Osteoblast (primary cell): ENCODE measurements around the gene ADAMTS2. TPM values are rescaled to one million over a fixed set of nuclear protein-coding genes. Genes with fewer than 3 reads are reported as not detected.

Experiments used
- DNase-seq: peaks from one replicate; pipeline ENCODE4 v3.0.0; 2011; ENCODE audit warnings: low spot score, mixed read lengths; ENCODE audit not compliant: insufficient read length; ENCODE audit errors: missing footprints
- H2AFZ ChIP-seq: 2 replicates; pipeline ENCODE4 v1.6.0; 2011; ENCODE audit warnings: mild to moderate bottlenecking, low read length
- H3K27ac ChIP-seq: 2 replicates; pipeline ENCODE4 v1.5.1; 2011; ENCODE audit warnings: mild to moderate bottlenecking, low read depth, low read length, moderate library complexity
- H3K27me3 ChIP-seq: 2 replicates; pipeline ENCODE4 v1.6.0; 2012; ENCODE audit warnings: mild to moderate bottlenecking, control low read depth, inconsistent platforms, low read length, moderate library complexity; ENCODE audit not compliant: insufficient read depth
- H3K36me3 ChIP-seq: 2 replicates; pipeline ENCODE4 v1.5.1; 2011; ENCODE audit warnings: mild to moderate bottlenecking, low read length, control low read depth, moderate library complexity; ENCODE audit not compliant: insufficient read depth
- H3K4me1 ChIP-seq: 2 replicates; pipeline ENCODE4 v1.5.1; 2011; ENCODE audit warnings: mild to moderate bottlenecking, low read length, control low read depth, moderate library complexity; ENCODE audit not compliant: insufficient read depth
- H3K4me2 ChIP-seq: 2 replicates; pipeline ENCODE4 v1.6.0; 2011; ENCODE audit warnings: mild to moderate bottlenecking, low read length; ENCODE audit not compliant: insufficient read depth
- H3K4me3 ChIP-seq: fragments of 200-600 bp; sonication (generic); 3 replicates; pipeline ENCODE4 v1.5.1; 2012; ENCODE audit warnings: mild to moderate bottlenecking, low read length, inconsistent platforms; ENCODE audit not compliant: insufficient read depth
- H3K79me2 ChIP-seq: 2 replicates; pipeline ENCODE4 v1.6.0; 2012; ENCODE audit warnings: mild to moderate bottlenecking, low read length, control low read depth, inconsistent platforms; ENCODE audit not compliant: insufficient read depth
- H3K9me3 ChIP-seq: 2 replicates; pipeline ENCODE4 v1.5.1; 2011; ENCODE audit warnings: low read depth, low read length, control low read depth
- H4K20me1 ChIP-seq: 2 replicates; pipeline ENCODE4 v1.6.0; 2012; ENCODE audit warnings: mild to moderate bottlenecking, low read length, control low read depth; ENCODE audit not compliant: insufficient read depth
- total RNA-seq: library from RNA; depleted of rRNA; stranded (reverse); fragments of >200 nt; gene quantifications from 2 replicates; pipeline ENCODE4 v1.2.3, GENCODE V29; 2012
- TF ChIP-seq, protein P1 (sequence below): IDR thresholded peaks from 2 replicates; pipeline ENCODE4 v1.5.1; 2011; ENCODE audit warnings: mild to moderate bottlenecking, low read depth, low read length, moderate library complexity; ENCODE audit errors: extremely low read depth

Gene ADAMTS2
- total RNA-seq, 1 donor = 144 TPM

DNA sequence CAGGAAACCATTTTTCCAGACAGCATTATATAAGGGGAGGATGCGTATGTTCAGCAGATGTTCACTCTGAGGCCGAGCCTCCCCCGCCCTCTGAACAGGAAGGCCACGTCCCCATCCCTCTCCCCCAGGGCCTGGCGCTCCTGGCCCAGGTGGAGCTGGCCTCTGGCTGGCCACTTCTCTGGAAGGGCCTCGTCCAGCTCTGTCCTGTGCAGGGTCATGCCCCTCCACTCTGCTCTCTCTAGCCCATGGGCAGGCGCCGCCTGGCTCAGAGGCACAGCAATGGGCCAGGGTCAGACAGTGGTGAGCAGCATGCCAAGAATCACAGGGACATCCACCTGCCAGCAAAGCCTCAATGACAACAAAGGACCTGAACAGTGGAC, 34.2 kb downstream of the ADAMTS2 start:
- Histone ChIP-seq H3K4me2 (no peak overlapping the region), H3K27ac (peak overlapping the region; percentile 53), H3K27me3 (no peaks in the 10 kb centered on the region), H3K4me1 (peaks cover 33% of the 10 kb centered on the region), H3K36me3 (peaks cover 5% of the 10 kb centered on the region), H3K4me3 (no peak overlapping the region), H3K79me2 (peaks cover 91% of the 10 kb centered on the region), H4K20me1 (peaks cover 5% of the 10 kb centered on the region), H3K9me3 (no peaks in the 10 kb centered on the region), H2AFZ (no peak overlapping the region)
- DNase-seq = peak; percentile 34
- TF ChIP-seq, protein P1, sequence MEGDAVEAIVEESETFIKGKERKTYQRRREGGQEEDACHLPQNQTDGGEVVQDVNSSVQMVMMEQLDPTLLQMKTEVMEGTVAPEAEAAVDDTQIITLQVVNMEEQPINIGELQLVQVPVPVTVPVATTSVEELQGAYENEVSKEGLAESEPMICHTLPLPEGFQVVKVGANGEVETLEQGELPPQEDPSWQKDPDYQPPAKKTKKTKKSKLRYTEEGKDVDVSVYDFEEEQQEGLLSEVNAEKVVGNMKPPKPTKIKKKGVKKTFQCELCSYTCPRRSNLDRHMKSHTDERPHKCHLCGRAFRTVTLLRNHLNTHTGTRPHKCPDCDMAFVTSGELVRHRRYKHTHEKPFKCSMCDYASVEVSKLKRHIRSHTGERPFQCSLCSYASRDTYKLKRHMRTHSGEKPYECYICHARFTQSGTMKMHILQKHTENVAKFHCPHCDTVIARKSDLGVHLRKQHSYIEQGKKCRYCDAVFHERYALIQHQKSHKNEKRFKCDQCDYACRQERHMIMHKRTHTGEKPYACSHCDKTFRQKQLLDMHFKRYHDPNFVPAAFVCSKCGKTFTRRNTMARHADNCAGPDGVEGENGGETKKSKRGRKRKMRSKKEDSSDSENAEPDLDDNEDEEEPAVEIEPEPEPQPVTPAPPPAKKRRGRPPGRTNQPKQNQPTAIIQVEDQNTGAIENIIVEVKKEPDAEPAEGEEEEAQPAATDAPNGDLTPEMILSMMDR = no peak

DNA sequence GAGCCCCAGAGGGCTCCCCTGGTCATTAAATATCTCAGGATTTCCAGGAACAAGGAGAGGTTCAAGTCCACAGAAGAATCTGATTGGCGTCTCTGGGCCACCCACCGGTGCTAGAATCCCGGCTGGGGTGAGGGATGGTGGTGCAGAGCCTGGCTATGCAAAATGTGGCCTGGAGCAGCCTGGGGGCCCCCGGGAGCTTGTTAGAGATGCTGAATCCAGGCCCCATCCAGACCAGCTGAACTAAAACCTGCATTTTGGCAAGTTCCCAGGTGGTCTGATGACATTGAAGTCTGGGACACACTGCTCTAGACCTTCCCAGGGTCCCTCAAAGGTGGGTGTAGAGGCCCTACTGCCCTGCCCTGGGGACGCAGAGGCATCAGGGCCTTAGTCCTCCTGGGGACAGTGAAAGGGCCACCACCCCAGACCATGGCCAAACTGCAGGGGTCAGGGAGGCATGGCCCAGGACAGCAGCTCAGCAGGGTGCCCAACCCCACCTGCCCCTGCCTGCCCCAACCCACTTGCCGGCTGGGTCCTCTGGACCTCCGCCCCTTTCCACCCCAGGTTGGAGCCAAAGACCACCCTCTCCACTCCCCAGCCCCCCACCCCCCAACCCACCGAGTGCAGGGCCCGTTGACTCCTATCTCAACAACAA, 34.7 kb downstream of the ADAMTS2 start:
- no peak overlapping the region for H2AFZ ChIP-seq
- no peak overlapping the region for H3K4me3 ChIP-seq
- peak; percentile 50 for DNase-seq
- H3K4me1 ChIP-seq = peaks cover 39% of the 10 kb centered on the region
- H4K20me1 ChIP-seq = peaks cover 5% of the 10 kb centered on the region
- peaks cover 3% of the 10 kb centered on the region for H3K36me3 ChIP-seq
- no peak overlapping the region for H3K4me2 ChIP-seq
- peaks cover 91% of the 10 kb centered on the region for H3K79me2 ChIP-seq
- H3K27ac ChIP-seq = peak overlapping the region; percentile 48
- H3K27me3 ChIP-seq = no peaks in the 10 kb centered on the region
- TF ChIP-seq, protein P1 = no peak
- H3K9me3 ChIP-seq = no peaks in the 10 kb centered on the region

DNA sequence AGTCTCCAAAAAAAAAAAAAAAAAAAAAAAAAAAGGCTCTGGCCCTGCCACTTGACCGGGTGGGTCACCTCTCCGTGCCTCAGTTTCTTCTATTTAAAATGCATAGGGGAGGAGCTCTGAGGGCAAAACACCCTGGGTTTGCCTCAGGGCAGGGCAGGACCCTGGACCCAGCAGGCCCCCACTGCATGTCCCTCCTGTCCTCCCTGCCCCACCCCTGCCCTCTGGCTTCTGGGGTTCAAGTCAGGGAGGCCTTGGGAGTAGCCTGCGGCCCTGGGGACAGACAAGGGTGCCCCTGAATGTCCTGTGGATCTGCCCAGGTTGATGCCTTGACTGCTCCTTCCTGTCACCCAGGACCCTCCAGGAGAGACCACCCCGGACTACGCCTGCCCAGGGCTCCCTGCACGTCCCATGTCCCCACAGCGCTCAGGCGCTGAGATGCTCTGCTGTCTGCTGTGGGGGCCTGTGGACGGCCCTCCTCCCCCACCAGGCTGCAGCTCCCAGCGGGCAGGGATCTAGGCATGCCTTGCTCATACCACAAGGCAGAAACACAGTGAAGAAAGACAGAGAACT, 35.4 kb downstream of the ADAMTS2 start:
- peak overlapping the region; percentile 23 for H3K27ac ChIP-seq
- H4K20me1 ChIP-seq = peaks cover 5% of the 10 kb centered on the region
- H3K4me1 ChIP-seq = peaks cover 41% of the 10 kb centered on the region
- no peak overlapping the region for H3K4me2 ChIP-seq
- DNase-seq = peak; percentile 29
- H2AFZ ChIP-seq = no peak overlapping the region
- no peaks in the 10 kb centered on the region for H3K27me3 ChIP-seq
- H3K4me3 ChIP-seq = no peak overlapping the region
- H3K79me2 ChIP-seq = peaks cover 90% of the 10 kb centered on the region
- H3K9me3 ChIP-seq = no peaks in the 10 kb centered on the region
- TF ChIP-seq, protein P1 = no peak
- H3K36me3 ChIP-seq = peaks cover 3% of the 10 kb centered on the region

DNA sequence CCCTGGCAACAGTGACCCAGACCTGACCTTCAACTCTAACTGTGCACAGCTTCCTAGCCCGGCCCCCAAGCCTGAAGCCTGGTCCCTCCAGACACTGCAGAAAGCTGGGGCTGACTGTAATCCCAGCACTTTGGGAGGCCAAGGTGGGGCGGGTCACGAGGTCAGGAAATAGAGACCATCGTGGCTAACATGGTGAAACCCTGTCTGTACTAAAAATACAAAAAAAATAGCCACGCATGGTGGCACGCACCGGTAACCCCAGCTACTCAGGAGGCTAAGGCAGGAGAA, 35.9 kb downstream of the ADAMTS2 start:
- Histone ChIP-seq H3K4me2 (no peak overlapping the region), H4K20me1 (peaks cover 5% of the 10 kb centered on the region), H3K4me3 (no peak overlapping the region), H2AFZ (no peak overlapping the region), H3K27me3 (no peaks in the 10 kb centered on the region), H3K36me3 (peaks cover 3% of the 10 kb centered on the region), H3K27ac (no peak overlapping the region), H3K9me3 (no peaks in the 10 kb centered on the region), H3K4me1 (peaks cover 39% of the 10 kb centered on the region), H3K79me2 (peaks cover 85% of the 10 kb centered on the region)
- DNase-seq = no peak
- TF ChIP-seq, protein P1 = no peak
